ENCODE data around the gene SORCS1.

The SORCS1 gene

GRCh38 chr10:107075117-107075516 lies 89.4 kb downstream of the SORCS1 start:
- H3K79me2 ChIP-seq (ENCODE audit: low read length), result no peaks in the 10 kb centered on the region
- H2AFZ ChIP-seq (ENCODE audit: low read length), result no peak overlapping the region
- no peak overlapping the region for H3K9ac ChIP-seq (ENCODE audit: low read length)
- no peak overlapping the region for H3K4me2 ChIP-seq (ENCODE audit: low read depth, low read length)
- no peaks in the 10 kb centered on the region for H4K20me1 ChIP-seq (ENCODE audit: insufficient read depth, low read length)
- H3K4me1 ChIP-seq (ENCODE audit: low read length), result no peaks in the 10 kb centered on the region
- no peak for TF ChIP-seq EZH2 (optimal IDR thresholded peaks at IDR 0.05; ENCODE audit: low read depth, low read length)
- TF ChIP-seq EZH2phosphoT487 (IDR thresholded peaks at IDR 0.05; ENCODE audit: low read length), result no peak
- no peaks in the 10 kb centered on the region for H3K27me3 ChIP-seq (replicated peaks; ENCODE audit: insufficient read depth, low read length)
- no peaks in the 10 kb centered on the region for H3K9me3 ChIP-seq (replicated peaks; ENCODE audit: insufficient read depth, low read length)
- H3F3A ChIP-seq (ENCODE audit: insufficient read depth, low read length), result no peaks in the 10 kb centered on the region
- H3K36me3 ChIP-seq (replicated peaks; ENCODE audit: insufficient read depth, low read length), result no peaks in the 10 kb centered on the region
- no peak overlapping the region for H3K4me3 ChIP-seq (ENCODE audit: low read length)
- no peak for DNase-seq
- no peaks in the 10 kb centered on the region for H3K9me2 ChIP-seq (replicated peaks; ENCODE audit: insufficient read depth, low read length)
- H3K27ac ChIP-seq (ENCODE audit: low read length), result no peak overlapping the region

GRCh38 chr10:107072786-107073185 lies 91.7 kb downstream of the SORCS1 start:
- Histone ChIP-seq H3K4me3 (ENCODE audit: low read length) (no peak overlapping the region), H3K79me2 (ENCODE audit: low read length) (no peaks in the 10 kb centered on the region), H4K20me1 (ENCODE audit: insufficient read depth, low read length) (no peaks in the 10 kb centered on the region), H3K9me3 (replicated peaks; ENCODE audit: insufficient read depth, low read length) (no peaks in the 10 kb centered on the region), H3K4me1 (ENCODE audit: low read length) (no peaks in the 10 kb centered on the region), H3K36me3 (replicated peaks; ENCODE audit: insufficient read depth, low read length) (no peaks in the 10 kb centered on the region), H3K9ac (ENCODE audit: low read length) (no peak overlapping the region), H2AFZ (ENCODE audit: low read length) (no peak overlapping the region), H3K27ac (ENCODE audit: low read length) (no peak overlapping the region), H3K9me2 (replicated peaks; ENCODE audit: insufficient read depth, low read length) (no peaks in the 10 kb centered on the region), H3F3A (ENCODE audit: insufficient read depth, low read length) (no peaks in the 10 kb centered on the region), H3K4me2 (ENCODE audit: low read depth, low read length) (no peak overlapping the region), H3K27me3 (replicated peaks; ENCODE audit: insufficient read depth, low read length) (no peaks in the 10 kb centered on the region)
- DNase-seq, result no peak
- no peak for TF ChIP-seq EZH2phosphoT487 (IDR thresholded peaks at IDR 0.05; ENCODE audit: low read length)
- TF ChIP-seq CTCF (IDR thresholded peaks at IDR 0.05; ENCODE audit: low read length), result no peak
- no peak for TF ChIP-seq EZH2 (optimal IDR thresholded peaks at IDR 0.05; ENCODE audit: low read depth, low read length)

GRCh38 chr10:107072028-107072427 lies 92.5 kb downstream of the SORCS1 start:
- Histone ChIP-seq H3K9me3 (replicated peaks; ENCODE audit: insufficient read depth, low read length) (no peaks in the 10 kb centered on the region), H3K4me2 (ENCODE audit: low read depth, low read length) (no peak overlapping the region), H3F3A (ENCODE audit: insufficient read depth, low read length) (no peaks in the 10 kb centered on the region), H3K27me3 (replicated peaks; ENCODE audit: insufficient read depth, low read length) (no peaks in the 10 kb centered on the region), H3K4me3 (ENCODE audit: low read length) (no peak overlapping the region), H3K9ac (ENCODE audit: low read length) (no peak overlapping the region), H3K27ac (ENCODE audit: low read length) (no peak overlapping the region), H3K36me3 (replicated peaks; ENCODE audit: insufficient read depth, low read length) (no peaks in the 10 kb centered on the region), H3K4me1 (ENCODE audit: low read length) (no peaks in the 10 kb centered on the region), H3K79me2 (ENCODE audit: low read length) (no peaks in the 10 kb centered on the region), H4K20me1 (ENCODE audit: insufficient read depth, low read length) (no peaks in the 10 kb centered on the region), H2AFZ (ENCODE audit: low read length) (no peak overlapping the region), H3K9me2 (replicated peaks; ENCODE audit: insufficient read depth, low read length) (no peaks in the 10 kb centered on the region)
- DNase-seq, result no peak
- no peak for TF ChIP-seq EZH2phosphoT487 (IDR thresholded peaks at IDR 0.05; ENCODE audit: low read length)
- TF ChIP-seq EZH2 (optimal IDR thresholded peaks at IDR 0.05; ENCODE audit: low read depth, low read length), result no peak
- TF ChIP-seq CTCF (IDR thresholded peaks at IDR 0.05; ENCODE audit: low read length), result no peak

GRCh38 chr10:107071301-107071700 lies 93.2 kb downstream of the SORCS1 start:
- no peak overlapping the region for H2AFZ ChIP-seq (ENCODE audit: low read length)
- no peak overlapping the region for H3K27ac ChIP-seq (ENCODE audit: low read length)
- no peak for DNase-seq
- no peak for TF ChIP-seq EZH2phosphoT487 (IDR thresholded peaks at IDR 0.05; ENCODE audit: low read length)
- no peak for TF ChIP-seq CTCF (IDR thresholded peaks at IDR 0.05; ENCODE audit: low read length)
- no peak for TF ChIP-seq EZH2 (optimal IDR thresholded peaks at IDR 0.05; ENCODE audit: low read depth, low read length)
- H3K79me2 ChIP-seq (ENCODE audit: low read length), result no peaks in the 10 kb centered on the region
- H3K4me3 ChIP-seq (ENCODE audit: low read length), result no peak overlapping the region
- no peaks in the 10 kb centered on the region for H3K4me1 ChIP-seq (ENCODE audit: low read length)
- H3K9me2 ChIP-seq (replicated peaks; ENCODE audit: insufficient read depth, low read length), result no peaks in the 10 kb centered on the region
- H3K27me3 ChIP-seq (replicated peaks; ENCODE audit: insufficient read depth, low read length), result no peaks in the 10 kb centered on the region
- no peaks in the 10 kb centered on the region for H4K20me1 ChIP-seq (ENCODE audit: insufficient read depth, low read length)
- no peaks in the 10 kb centered on the region for H3K9me3 ChIP-seq (replicated peaks; ENCODE audit: insufficient read depth, low read length)
- H3K36me3 ChIP-seq (replicated peaks; ENCODE audit: insufficient read depth, low read length), result no peaks in the 10 kb centered on the region
- no peak overlapping the region for H3K4me2 ChIP-seq (ENCODE audit: low read depth, low read length)
- no peaks in the 10 kb centered on the region for H3F3A ChIP-seq (ENCODE audit: insufficient read depth, low read length)
- H3K9ac ChIP-seq (ENCODE audit: low read length), result no peak overlapping the region
